ENCODE measurements around the gene CRYBG1. TPM values are rescaled to one million over a fixed set of nuclear protein-coding genes. Genes with fewer than 3 reads are reported as not detected.

The CRYBG1 gene
- polyA plus RNA-seq, 1 experiment: 0.75 TPM

DNA sequence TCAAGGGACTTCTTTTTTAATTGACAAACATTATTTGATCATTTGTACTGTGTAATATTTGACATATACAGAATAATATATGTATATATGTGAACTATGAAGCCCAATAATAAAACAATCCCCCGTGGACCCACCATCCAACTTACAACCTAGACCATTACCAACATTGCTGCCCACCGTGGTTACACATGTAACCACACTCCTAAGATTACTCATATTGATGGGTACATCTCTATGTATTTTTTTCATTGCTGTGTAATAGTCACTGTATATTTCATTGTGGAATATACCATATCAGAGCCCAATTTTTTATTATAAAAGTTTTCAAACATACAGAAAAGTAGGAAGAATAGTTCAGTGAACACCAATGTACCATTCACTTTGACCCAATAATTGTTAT is 174.5 kb downstream of the CRYBG1 start:
- POLR2A ChIA-PET: no interaction called here
- CTCF ChIA-PET: interaction anchor here (1.5 kb wide), 1 partner anchor 8 kb away, joined by 5 read pairs; no protein-coding TSS in a partner anchor
- Histone ChIP-seq H3K36me3 (ENCODE audit: control insufficient read depth, insufficient read depth, low read length) (no peaks in the 10 kb centered on the region), H3K27me3 (ENCODE audit: control insufficient read depth, insufficient read depth, low read length) (no peaks in the 10 kb centered on the region), H3K4me3 (ENCODE audit: low read depth, low read length) (no peak overlapping the region)
- TF ChIP-seq, protein P1, sequence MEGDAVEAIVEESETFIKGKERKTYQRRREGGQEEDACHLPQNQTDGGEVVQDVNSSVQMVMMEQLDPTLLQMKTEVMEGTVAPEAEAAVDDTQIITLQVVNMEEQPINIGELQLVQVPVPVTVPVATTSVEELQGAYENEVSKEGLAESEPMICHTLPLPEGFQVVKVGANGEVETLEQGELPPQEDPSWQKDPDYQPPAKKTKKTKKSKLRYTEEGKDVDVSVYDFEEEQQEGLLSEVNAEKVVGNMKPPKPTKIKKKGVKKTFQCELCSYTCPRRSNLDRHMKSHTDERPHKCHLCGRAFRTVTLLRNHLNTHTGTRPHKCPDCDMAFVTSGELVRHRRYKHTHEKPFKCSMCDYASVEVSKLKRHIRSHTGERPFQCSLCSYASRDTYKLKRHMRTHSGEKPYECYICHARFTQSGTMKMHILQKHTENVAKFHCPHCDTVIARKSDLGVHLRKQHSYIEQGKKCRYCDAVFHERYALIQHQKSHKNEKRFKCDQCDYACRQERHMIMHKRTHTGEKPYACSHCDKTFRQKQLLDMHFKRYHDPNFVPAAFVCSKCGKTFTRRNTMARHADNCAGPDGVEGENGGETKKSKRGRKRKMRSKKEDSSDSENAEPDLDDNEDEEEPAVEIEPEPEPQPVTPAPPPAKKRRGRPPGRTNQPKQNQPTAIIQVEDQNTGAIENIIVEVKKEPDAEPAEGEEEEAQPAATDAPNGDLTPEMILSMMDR (IDR thresholded peaks at IDR 0.05; ENCODE audit: insufficient read depth, low read depth, low read length): no peak
- no peak for DNase-seq (ENCODE audit: low read depth)

DNA sequence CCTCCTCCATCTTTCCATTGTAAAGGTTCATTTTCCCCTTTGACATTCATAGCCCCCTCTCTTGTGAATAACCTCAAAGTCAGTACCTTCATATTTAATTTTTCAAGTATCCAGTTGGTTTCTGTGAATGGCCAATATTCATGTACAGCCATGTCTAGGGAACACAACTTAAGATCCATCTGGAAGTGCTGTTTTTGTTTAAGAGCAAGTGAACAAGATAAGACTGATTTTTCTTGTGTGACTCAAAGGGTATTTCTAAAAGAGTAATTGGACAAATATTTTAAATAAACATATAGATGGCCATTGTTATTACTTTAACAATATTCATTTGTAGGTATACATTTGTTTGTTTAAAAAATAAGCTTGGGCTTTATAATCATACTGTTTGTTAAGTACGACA is 175.8 kb downstream of the CRYBG1 start:
- CTCF ChIA-PET: no interaction called here
- no peaks in the 10 kb centered on the region for H3K36me3 ChIP-seq (ENCODE audit: control insufficient read depth, insufficient read depth, low read length)
- no peaks in the 10 kb centered on the region for H3K27me3 ChIP-seq (ENCODE audit: control insufficient read depth, insufficient read depth, low read length)
- H3K4me3 ChIP-seq (ENCODE audit: low read depth, low read length): no peak overlapping the region
- TF ChIP-seq, protein P1 (IDR thresholded peaks at IDR 0.05; ENCODE audit: insufficient read depth, low read depth, low read length): no peak
- DNase-seq (ENCODE audit: low read depth): no peak
- POLR2A ChIA-PET: no interaction called here

DNA sequence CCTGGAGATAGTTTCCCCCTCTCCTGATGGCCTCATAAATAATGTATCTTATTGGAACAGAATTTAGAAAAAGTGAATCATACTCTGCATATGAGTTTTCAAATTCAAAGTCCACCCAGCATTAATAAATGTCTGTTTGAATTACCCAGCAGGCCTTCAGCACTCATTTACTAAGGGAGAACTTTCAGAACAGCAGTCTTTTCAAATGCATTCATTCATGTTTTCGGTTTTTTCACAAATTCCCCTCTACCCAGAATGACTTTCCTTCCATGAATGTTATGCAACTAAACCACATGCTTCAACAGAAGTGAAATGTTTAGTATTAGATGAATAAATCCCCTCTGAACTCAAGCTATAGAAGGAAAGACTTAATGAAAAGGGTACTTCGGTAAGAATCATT is 176.3 kb downstream of the CRYBG1 start:
- no peak overlapping the region for H3K4me3 ChIP-seq (ENCODE audit: low read depth, low read length)
- POLR2A ChIA-PET: no interaction called here
- no peak for DNase-seq (ENCODE audit: low read depth)
- CTCF ChIA-PET: no interaction called here
- H3K27me3 ChIP-seq (ENCODE audit: control insufficient read depth, insufficient read depth, low read length): no peaks in the 10 kb centered on the region
- no peaks in the 10 kb centered on the region for H3K36me3 ChIP-seq (ENCODE audit: control insufficient read depth, insufficient read depth, low read length)
- TF ChIP-seq, protein P1 (IDR thresholded peaks at IDR 0.05; ENCODE audit: insufficient read depth, low read depth, low read length): no peak

DNA sequence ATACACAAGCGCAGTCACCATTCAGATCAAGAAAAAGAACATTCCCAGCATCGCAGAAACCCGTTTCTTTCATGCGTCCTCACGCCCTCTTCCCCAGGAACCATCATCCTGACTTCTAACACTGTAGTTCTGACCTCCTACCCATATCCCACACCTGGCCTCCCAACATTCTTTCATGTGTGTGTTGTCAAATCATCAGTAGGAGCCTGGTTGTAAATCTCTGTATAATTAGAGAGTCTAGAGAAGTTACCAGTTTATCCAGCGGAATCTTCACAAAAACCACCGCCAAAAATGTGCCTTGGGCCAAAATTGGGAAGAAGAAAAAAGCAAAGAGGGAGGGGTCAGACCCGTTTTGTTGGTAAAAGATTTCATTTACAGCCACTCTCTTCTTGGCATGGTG is 177.1 kb downstream of the CRYBG1 start:
- no peak for DNase-seq (ENCODE audit: low read depth)
- no peaks in the 10 kb centered on the region for H3K27me3 ChIP-seq (ENCODE audit: control insufficient read depth, insufficient read depth, low read length)
- ChIA-PET CTCF (no interaction called here), POLR2A (no interaction called here)
- no peaks in the 10 kb centered on the region for H3K36me3 ChIP-seq (ENCODE audit: control insufficient read depth, insufficient read depth, low read length)
- H3K4me3 ChIP-seq (ENCODE audit: low read depth, low read length): no peak overlapping the region
- TF ChIP-seq, protein P1 (IDR thresholded peaks at IDR 0.05; ENCODE audit: insufficient read depth, low read depth, low read length): no peak

DNA sequence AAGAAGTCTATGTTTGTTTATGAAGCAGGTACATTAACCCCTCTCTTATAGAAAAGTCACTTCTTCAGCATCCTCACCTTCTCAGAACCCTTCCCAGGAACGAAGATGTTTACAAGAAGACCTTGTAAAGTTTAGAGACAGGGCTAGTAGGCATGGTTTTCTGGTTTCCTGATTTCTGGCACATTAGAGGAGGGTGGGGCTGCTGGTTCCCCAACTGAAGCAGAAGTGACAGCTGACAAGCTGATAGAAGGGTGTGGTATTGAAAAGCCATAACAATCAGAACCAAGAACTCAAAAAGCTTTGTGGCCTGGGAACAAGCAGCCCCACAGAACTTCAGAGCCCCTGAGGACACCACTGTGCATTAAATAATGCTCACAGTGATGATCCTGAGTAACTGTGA is 177.6 kb downstream of the CRYBG1 start:
- POLR2A ChIA-PET: no interaction called here
- CTCF ChIA-PET: interaction anchor here (1.0 kb wide), 1 partner anchor 21 kb away, joined by 5 read pairs; no protein-coding TSS in a partner anchor

More for the DNA sequence above, 177.6 kb downstream of the CRYBG1 start:
- Histone ChIP-seq H3K36me3 (ENCODE audit: control insufficient read depth, insufficient read depth, low read length) (no peaks in the 10 kb centered on the region), H3K27me3 (ENCODE audit: control insufficient read depth, insufficient read depth, low read length) (no peaks in the 10 kb centered on the region), H3K4me3 (ENCODE audit: low read depth, low read length) (no peak overlapping the region)
- TF ChIP-seq, protein P1 (IDR thresholded peaks at IDR 0.05; ENCODE audit: insufficient read depth, low read depth, low read length): no peak
- no peak for DNase-seq (ENCODE audit: low read depth)

Measured in BJ (cell line).